Measurements from ENCODE around the gene ERVH48-1.

GRCh38 chr21:42929969-42930368 lies 4.5 kb upstream of the ERVH48-1 start:
- no peak for TF ChIP-seq CTCF (IDR thresholded peaks at IDR 0.05; ENCODE audit: low read depth, low read length, poor library complexity, severe bottlenecking)
- no peak for TF ChIP-seq EZH2phosphoT487 (IDR thresholded peaks at IDR 0.05; ENCODE audit: borderline replicate concordance, low read length)

Data from DOHH2 (cell line).